Progenitor cell of endocrine pancreas (in vitro differentiated cells): ENCODE results near the gene PLCG1. TPM values are rescaled to one million over a fixed set of nuclear protein-coding genes. Genes with fewer than 3 reads are reported as not detected.
A peak's percentile ranks its signal among the peaks of the same experiment; 100 is the strongest.
"Not testable (repeated sequence)": the region's sequence is repeated elsewhere in the genome, so short reads cannot be mapped to it uniquely, and the experiment has no call there.

Experiments used
- DNase-seq: peaks from one replicate; pipeline ENCODE4 v3.0.0; 2021; ENCODE audit warnings: low spot score; ENCODE audit not compliant: unreplicated experiment
- H3K27ac Mint-ChIP-seq: 2 replicates; pipeline ENCODE4 v1.8.0; 2021; ENCODE audit warnings: mild to moderate bottlenecking, moderate library complexity, mixed read lengths
- H3K27me3 Mint-ChIP-seq: 2 replicates; pipeline ENCODE4 v1.8.0; 2021; ENCODE audit warnings: mixed read lengths
- H3K36me3 Mint-ChIP-seq: 2 replicates; pipeline ENCODE4 v1.8.0; 2022; ENCODE audit warnings: mixed read lengths; ENCODE audit not compliant: insufficient read depth
- H3K4me1 Mint-ChIP-seq: 2 replicates; pipeline ENCODE4 v1.8.0; 2021; ENCODE audit warnings: low read depth, mixed read lengths
- H3K4me3 Mint-ChIP-seq: 2 replicates; pipeline ENCODE4 v1.8.0; 2021; ENCODE audit warnings: low read depth, mild to moderate bottlenecking, moderate library complexity, mixed read lengths
- H3K9me3 Mint-ChIP-seq: 2 replicates; pipeline ENCODE4 v1.8.0; 2021; ENCODE audit warnings: low read depth, mixed read lengths
- CTCF ChIP-seq: fragments of 200-600 bp; sonication (generic); IDR thresholded peaks from one replicate; pipeline ENCODE4 v1.5.0; 2021; ENCODE audit warnings: antibody characterized with exemption, mild to moderate bottlenecking; ENCODE audit not compliant: unreplicated experiment
- total RNA-seq: library from RNA; stranded (reverse); gene quantifications from 2 replicates; pipeline ENCODE4 v1.2.1, GENCODE V29; 2021

PLCG1 gene
- total RNA-seq, 1 donor from 2014 or later: 395 TPM

GRCh38 chr20:41110012-41110411, 27.3 kb upstream of the PLCG1 start:
- Mint-ChIP-seq H3K27me3 (no peaks in the 10 kb centered on the region), H3K36me3 (peaks cover 36% of the 10 kb centered on the region), H3K27ac (no peak overlapping the region), H3K4me1 (peaks cover 14% of the 10 kb centered on the region), H3K9me3 (no peaks in the 10 kb centered on the region), H3K4me3 (no peak overlapping the region)
- no peak for DNase-seq
- TF ChIP-seq CTCF: no peak

GRCh38 chr20:41110930-41111577, 26.3 kb upstream of the PLCG1 start:
- peaks cover 43% of the 10 kb centered on the region for H3K36me3 Mint-ChIP-seq
- H3K27ac Mint-ChIP-seq: peak overlapping the region; percentile 85
- no peak overlapping the region for H3K4me3 Mint-ChIP-seq
- no peak for TF ChIP-seq CTCF
- peaks cover 24% of the 10 kb centered on the region for H3K4me1 Mint-ChIP-seq
- no peaks in the 10 kb centered on the region for H3K27me3 Mint-ChIP-seq
- H3K9me3 Mint-ChIP-seq: no peaks in the 10 kb centered on the region
- no peak for DNase-seq

- H3K4me3 Mint-ChIP-seq: no peak overlapping the region
- H3K27me3 Mint-ChIP-seq: no peaks in the 10 kb centered on the region
- H3K36me3 Mint-ChIP-seq: peaks cover 48% of the 10 kb centered on the region
- H3K27ac Mint-ChIP-seq: peak overlapping the region; percentile 3
- TF ChIP-seq CTCF: no peak
- no peak for DNase-seq
- peaks cover 29% of the 10 kb centered on the region for H3K4me1 Mint-ChIP-seq
- H3K9me3 Mint-ChIP-seq: no peaks in the 10 kb centered on the region
Measured at GRCh38 chr20:41111578-41111951, 25.8 kb upstream of the PLCG1 start.

- H3K9me3 Mint-ChIP-seq: no peaks in the 10 kb centered on the region
- no peak for TF ChIP-seq CTCF
- H3K36me3 Mint-ChIP-seq: peaks cover 55% of the 10 kb centered on the region
- no peaks in the 10 kb centered on the region for H3K27me3 Mint-ChIP-seq
- peaks cover 38% of the 10 kb centered on the region for H3K4me1 Mint-ChIP-seq
- no peak overlapping the region for H3K4me3 Mint-ChIP-seq
- peak overlapping the region; percentile 33 for H3K27ac Mint-ChIP-seq
- DNase-seq: no peak
Measured at GRCh38 chr20:41116282-41116956, 20.9 kb upstream of the PLCG1 start.

GRCh38 chr20:41118159-41118558, 19.2 kb upstream of the PLCG1 start:
- not testable (repeated sequence) for H3K27me3 Mint-ChIP-seq, H3K9me3 Mint-ChIP-seq, H3K4me3 Mint-ChIP-seq, DNase-seq, H3K27ac Mint-ChIP-seq
- H3K4me1 Mint-ChIP-seq: peaks cover 36% of the 10 kb centered on the region
- peaks cover 49% of the 10 kb centered on the region for H3K36me3 Mint-ChIP-seq

GRCh38 chr20:41118632-41119031, 18.7 kb upstream of the PLCG1 start:
- H3K4me1 Mint-ChIP-seq: peaks cover 36% of the 10 kb centered on the region
- no peak for DNase-seq
- no peak for TF ChIP-seq CTCF
- no peaks in the 10 kb centered on the region for H3K27me3 Mint-ChIP-seq
- no peaks in the 10 kb centered on the region for H3K9me3 Mint-ChIP-seq
- H3K36me3 Mint-ChIP-seq: peaks cover 50% of the 10 kb centered on the region
- no peak overlapping the region for H3K27ac Mint-ChIP-seq
- no peak overlapping the region for H3K4me3 Mint-ChIP-seq
